Activated T-helper 1 cell treated with anti-CD3 and anti-CD28 coated beads, Interleukin-12 subunit alpha, Interleukin-12 subunit beta, Interleukin-2, Interleukin-4 antibody, amounts not matched to agents 30 ng/mL and 10 ng/mL and 1 ng/mL, durations not matched to agents 14 hours and 24 hours and 36 hours (primary cell): ENCODE data around the gene LANCL2. TPM values are rescaled to one million over a fixed set of nuclear protein-coding genes. Genes with fewer than 3 reads are reported as not detected.

Experiments used
- DNase-seq: peaks from one replicate; pipeline ENCODE4 v3.0.0; 2021; ENCODE audit warnings: low spot score
- H3K27ac Mint-ChIP-seq: one replicate; pipeline ENCODE4 v1.8.0; 2021; ENCODE audit warnings: mild to moderate bottlenecking, mixed read lengths
- H3K27me3 Mint-ChIP-seq: one replicate; pipeline ENCODE4 v1.8.0; 2022; ENCODE audit warnings: mild to moderate bottlenecking, moderate library complexity, mixed read lengths; ENCODE audit not compliant: insufficient read depth
- H3K36me3 Mint-ChIP-seq: one replicate; pipeline ENCODE4 v1.8.0; 2021; ENCODE audit warnings: low read depth, mixed read lengths
- H3K4me1 Mint-ChIP-seq: one replicate; pipeline ENCODE4 v1.8.0; 2021; ENCODE audit warnings: low read depth, mixed read lengths
- H3K4me3 Mint-ChIP-seq: one replicate; pipeline ENCODE4 v1.8.0; 2021; ENCODE audit warnings: mild to moderate bottlenecking, moderate library complexity, mixed read lengths
- H3K9me3 Mint-ChIP-seq: one replicate; pipeline ENCODE4 v1.8.0; 2021; ENCODE audit warnings: mixed read lengths
- intact Hi-C: fragments of 100-400 bp; cut with micrococcal nuclease; formaldehyde crosslinking; loops from one replicate; pipeline ENCODE4 v1.15.1; 2024
- total RNA-seq: library from RNA; stranded (reverse); gene quantifications from 2 replicates; pipeline ENCODE4 v1.2.3, GENCODE V29; 2022

The LANCL2 gene
- total RNA-seq, 1 donor from 2014 or later: 11.0 TPM

- intact Hi-C loops: loop anchor here (10.0 kb wide), 1 partner anchor 527 kb away; the partner anchor contains the start of gene NIPSNAP2
- H3K27ac Mint-ChIP-seq: no peak overlapping the region
- peaks cover 2% of the 10 kb centered on the region for H3K36me3 Mint-ChIP-seq
- no peak overlapping the region for H3K4me3 Mint-ChIP-seq
- no peak for DNase-seq
- no peaks in the 10 kb centered on the region for H3K27me3 Mint-ChIP-seq
- no peaks in the 10 kb centered on the region for H3K9me3 Mint-ChIP-seq
- peaks cover 51% of the 10 kb centered on the region for H3K4me1 Mint-ChIP-seq
Measured at GRCh38 chr7:55437375-55437774, 72.2 kb downstream of the LANCL2 start.

DNA sequence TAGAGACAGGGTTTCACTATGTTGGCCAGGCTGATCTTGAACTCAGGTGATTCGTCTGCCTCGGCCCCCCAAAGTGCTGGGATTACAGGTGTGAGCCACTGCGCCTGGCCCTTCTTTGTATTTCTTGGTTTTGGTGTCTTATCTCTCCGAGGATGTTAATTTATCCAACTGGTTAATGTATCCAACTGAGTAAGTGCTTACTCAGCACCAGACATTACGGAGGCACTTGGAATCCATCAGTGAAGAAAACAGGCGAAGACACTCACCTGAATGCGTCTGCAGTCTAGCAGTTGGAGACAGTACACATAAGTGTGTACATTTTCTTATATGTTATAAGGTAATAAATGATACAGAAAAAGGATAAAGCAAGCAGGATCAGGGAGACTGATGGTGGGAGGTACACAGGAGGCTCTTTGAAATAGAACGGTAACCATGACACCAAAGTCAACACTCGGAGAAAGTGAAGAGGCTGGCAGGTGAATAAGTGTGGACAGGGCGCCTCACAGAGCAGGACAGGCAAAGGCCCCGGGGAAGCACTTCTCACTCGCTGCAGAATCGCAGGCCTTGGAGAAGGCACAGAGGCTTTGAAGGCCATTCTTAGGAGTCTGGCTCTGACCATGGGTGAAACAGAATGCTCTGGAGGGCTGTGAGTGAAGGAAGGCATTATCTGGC lies 73.1 kb downstream of the LANCL2 start:
- Mint-ChIP-seq H3K27ac (no peak overlapping the region), H3K27me3 (no peaks in the 10 kb centered on the region)

GRCh38 chr7:55438757-55439525 lies 73.8 kb downstream of the LANCL2 start:
- Mint-ChIP-seq H3K9me3 (no peaks in the 10 kb centered on the region), H3K27me3 (no peaks in the 10 kb centered on the region), H3K4me1 (peaks cover 37% of the 10 kb centered on the region), H3K36me3 (peaks cover 4% of the 10 kb centered on the region), H3K4me3 (no peak overlapping the region), H3K27ac (no peak overlapping the region)
- intact Hi-C loops: loop anchor here (10.0 kb wide), 1 partner anchor 526 kb away; the partner anchor contains the start of gene NIPSNAP2
- no peak for DNase-seq

More for the DNA sequence above, 73.1 kb downstream of the LANCL2 start:
- Mint-ChIP-seq H3K36me3 (peaks cover 4% of the 10 kb centered on the region), H3K4me3 (no peak overlapping the region), H3K4me1 (peaks cover 43% of the 10 kb centered on the region), H3K9me3 (no peaks in the 10 kb centered on the region)
- no peak for DNase-seq
- intact Hi-C loops: loop anchor here (10.0 kb wide), 1 partner anchor 527 kb away; the partner anchor contains the start of gene NIPSNAP2

DNA sequence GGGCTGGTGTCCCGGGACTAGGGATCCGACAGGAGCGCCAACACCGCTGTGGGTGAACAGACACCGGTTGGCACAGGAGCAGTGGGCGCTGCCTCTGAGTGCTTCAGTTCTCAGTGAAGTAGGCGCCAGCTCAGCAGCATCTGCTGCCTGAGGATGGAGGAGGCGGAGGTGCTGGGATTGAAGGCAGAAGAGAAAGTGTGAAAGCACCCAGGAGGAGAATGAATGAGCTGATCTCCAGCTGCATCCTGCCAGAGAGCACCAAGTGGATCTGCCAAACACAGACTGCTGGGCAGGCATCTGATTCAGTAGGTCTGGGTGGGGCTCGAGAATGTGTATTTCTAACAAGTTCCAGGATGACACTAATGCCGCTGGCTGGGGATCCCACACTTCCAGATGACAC lies 74.5 kb downstream of the LANCL2 start:
- Mint-ChIP-seq H3K27me3 (no peaks in the 10 kb centered on the region), H3K4me1 (peaks cover 33% of the 10 kb centered on the region), H3K36me3 (peaks cover 4% of the 10 kb centered on the region), H3K9me3 (no peaks in the 10 kb centered on the region), H3K4me3 (no peak overlapping the region), H3K27ac (no peak overlapping the region)
- no peak for DNase-seq
- intact Hi-C loops: loop anchor here (10.0 kb wide), 1 partner anchor 525 kb away; the partner anchor contains the start of gene NIPSNAP2

DNA sequence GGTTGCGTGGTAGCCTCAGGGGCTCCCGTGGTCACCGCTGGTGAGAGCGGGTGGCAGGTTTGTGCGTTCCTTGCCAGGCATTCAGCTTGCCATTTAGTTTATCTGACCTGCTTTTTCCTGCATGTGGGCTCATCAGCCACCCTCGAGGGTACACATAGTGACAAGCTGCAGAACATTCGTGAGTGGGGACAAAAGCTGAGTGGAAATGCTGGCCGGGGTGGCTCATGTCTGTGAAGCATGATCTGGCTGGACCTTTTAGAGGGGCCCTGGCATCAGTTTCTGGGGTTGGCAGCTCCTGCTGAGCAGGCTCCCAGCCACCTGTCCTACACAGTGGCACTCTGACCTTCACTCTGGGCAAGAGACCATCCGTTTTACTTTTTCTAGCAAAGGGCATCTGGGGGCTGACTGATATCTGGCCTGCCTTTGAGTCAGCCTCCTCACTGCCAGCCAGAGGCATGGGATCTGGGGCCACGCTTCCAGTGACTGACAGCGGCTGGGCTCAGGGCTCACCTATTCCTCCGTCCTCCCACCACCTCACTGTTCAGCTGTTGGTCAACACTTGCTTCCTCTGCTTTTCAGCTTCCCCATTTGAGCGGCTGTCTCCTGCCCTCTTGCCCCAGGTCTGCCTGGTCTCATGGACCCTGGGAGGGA lies 75.0 kb downstream of the LANCL2 start:
- Mint-ChIP-seq H3K27me3 (no peaks in the 10 kb centered on the region), H3K27ac (no peak overlapping the region), H3K4me1 (peaks cover 35% of the 10 kb centered on the region), H3K36me3 (peaks cover 6% of the 10 kb centered on the region), H3K4me3 (no peak overlapping the region), H3K9me3 (peaks cover 2% of the 10 kb centered on the region)
- DNase-seq: no peak
- intact Hi-C loops: no loop called here

DNA sequence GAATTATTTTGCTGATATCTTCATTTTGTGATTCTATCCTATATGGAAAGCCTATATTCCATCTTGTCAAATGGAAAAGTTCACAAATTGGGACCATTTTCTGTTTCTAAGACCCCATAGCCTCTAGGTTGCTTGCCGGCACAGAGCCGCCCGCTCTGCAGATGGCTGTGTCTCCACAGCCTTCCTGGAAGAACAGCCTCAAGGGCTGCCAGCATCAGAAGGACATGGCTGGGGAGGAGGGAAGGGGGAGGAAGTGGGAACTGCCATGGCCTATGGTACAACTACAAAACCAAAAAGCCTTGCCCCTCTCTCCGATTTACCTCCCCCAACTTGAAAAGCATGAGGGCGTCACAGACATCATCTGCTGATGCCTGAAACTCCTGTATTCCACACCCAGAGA lies 75.9 kb downstream of the LANCL2 start:
- peaks cover 7% of the 10 kb centered on the region for H3K9me3 Mint-ChIP-seq
- no peak for DNase-seq
- no peak overlapping the region for H3K27ac Mint-ChIP-seq
- intact Hi-C loops: no loop called here
- no peak overlapping the region for H3K4me3 Mint-ChIP-seq
- peaks cover 37% of the 10 kb centered on the region for H3K4me1 Mint-ChIP-seq
- H3K27me3 Mint-ChIP-seq: no peaks in the 10 kb centered on the region
- H3K36me3 Mint-ChIP-seq: peaks cover 6% of the 10 kb centered on the region

DNA sequence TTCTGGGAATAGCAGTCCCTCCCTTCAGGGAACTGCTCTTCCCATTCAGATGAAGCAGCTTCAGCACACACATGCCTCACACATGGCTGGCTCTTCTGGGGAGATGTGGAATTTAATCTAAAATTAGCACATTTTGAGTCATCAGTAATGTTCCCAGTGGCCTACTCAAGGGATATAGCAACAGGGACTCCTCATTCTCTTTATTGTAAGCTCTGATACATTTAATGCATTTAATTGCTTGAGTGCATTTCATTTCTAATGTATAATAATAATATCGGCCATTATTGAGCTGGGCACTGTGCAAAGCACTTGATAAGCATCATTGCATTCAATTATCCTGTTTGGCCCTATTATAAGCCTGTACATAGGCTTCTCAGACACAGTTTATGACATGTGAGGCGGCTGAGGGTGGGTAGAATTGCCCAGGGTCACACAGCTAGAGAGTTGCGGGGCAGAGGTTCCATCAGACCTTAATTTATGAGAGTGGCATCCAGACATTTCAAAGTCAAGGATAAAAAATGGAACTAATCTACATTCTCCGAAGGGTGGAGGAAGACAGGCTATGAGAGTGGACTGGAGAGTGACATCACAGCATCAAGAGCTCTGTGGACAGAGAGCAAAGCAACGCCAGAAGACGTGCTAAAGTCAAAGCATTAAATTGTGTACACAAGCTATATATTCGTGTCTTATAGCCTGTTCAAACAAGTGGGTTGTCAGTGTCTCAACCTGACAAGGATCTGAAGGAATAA lies 76.8 kb downstream of the LANCL2 start:
- intact Hi-C loops: no loop called here
- H3K4me3 Mint-ChIP-seq: no peak overlapping the region
- peaks cover 35% of the 10 kb centered on the region for H3K4me1 Mint-ChIP-seq
- no peak overlapping the region for H3K27ac Mint-ChIP-seq
- H3K27me3 Mint-ChIP-seq: no peaks in the 10 kb centered on the region
- no peak for DNase-seq
- H3K9me3 Mint-ChIP-seq: peaks cover 7% of the 10 kb centered on the region
- H3K36me3 Mint-ChIP-seq: peaks cover 14% of the 10 kb centered on the region

DNA sequence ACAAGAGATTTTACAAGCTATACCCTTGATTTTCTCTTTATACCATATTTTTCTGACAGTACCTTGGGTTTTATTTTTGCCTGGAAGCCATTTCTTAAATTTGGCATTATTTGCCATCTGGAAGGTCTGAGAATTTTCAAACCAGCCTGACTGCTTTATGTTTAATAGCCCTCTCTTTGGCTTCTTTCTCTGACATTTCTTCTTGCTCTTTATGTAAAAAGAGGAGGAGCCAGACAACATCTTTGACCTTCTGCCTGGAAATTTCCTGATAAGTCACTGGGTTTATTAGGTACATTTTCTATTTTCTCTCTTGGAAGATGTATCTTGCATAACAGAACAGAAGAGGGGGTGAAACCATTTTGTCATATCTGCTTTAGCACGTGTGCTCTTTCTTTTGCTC lies 79.6 kb downstream of the LANCL2 start:
- H3K9me3 Mint-ChIP-seq: peaks cover 7% of the 10 kb centered on the region
- H3K4me3 Mint-ChIP-seq: no peak overlapping the region
- DNase-seq: no peak
- peaks cover 9% of the 10 kb centered on the region for H3K4me1 Mint-ChIP-seq
- intact Hi-C loops: no loop called here
- peaks cover 2% of the 10 kb centered on the region for H3K27me3 Mint-ChIP-seq
- peaks cover 20% of the 10 kb centered on the region for H3K36me3 Mint-ChIP-seq
- no peak overlapping the region for H3K27ac Mint-ChIP-seq

GRCh38 chr7:55448526-55448925 lies 83.4 kb downstream of the LANCL2 start:
- DNase-seq: no peak
- Mint-ChIP-seq H3K4me1 (peaks cover 18% of the 10 kb centered on the region), H3K36me3 (peaks cover 33% of the 10 kb centered on the region), H3K4me3 (no peak overlapping the region), H3K27me3 (peaks cover 2% of the 10 kb centered on the region), H3K9me3 (peaks cover 7% of the 10 kb centered on the region), H3K27ac (no peak overlapping the region)
- intact Hi-C loops: no loop called here

- Mint-ChIP-seq H3K9me3 (peaks cover 7% of the 10 kb centered on the region), H3K36me3 (peaks cover 35% of the 10 kb centered on the region)
- intact Hi-C loops: no loop called here
Measured at GRCh38 chr7:55449205-55449991, 84.3 kb downstream of the LANCL2 start.

DNA sequence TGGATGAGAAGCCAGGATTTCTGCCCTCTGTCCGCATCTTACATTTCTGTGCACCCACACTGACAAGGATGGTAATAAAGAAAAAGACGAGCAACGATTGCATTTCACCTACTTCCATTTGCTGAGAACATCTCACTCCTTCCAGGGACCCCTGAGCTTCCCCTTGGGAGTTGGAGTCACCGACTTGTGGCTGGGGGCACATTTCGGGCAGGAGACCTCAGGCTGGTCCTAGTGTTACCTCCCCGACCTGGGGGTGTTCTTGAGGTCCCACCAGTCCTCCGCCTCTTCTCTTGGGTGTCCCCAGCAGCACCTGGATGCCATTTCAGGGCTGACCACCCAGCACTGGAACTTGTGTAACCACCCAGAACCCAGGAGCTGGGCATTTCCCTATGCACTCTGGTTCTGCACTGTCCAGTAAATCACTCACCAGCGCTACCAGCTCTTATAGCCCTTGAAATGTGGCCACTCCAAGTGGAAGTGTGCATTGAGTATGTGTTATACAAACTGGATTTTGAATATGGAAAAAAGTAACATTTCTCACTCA lies 84.9 kb downstream of the LANCL2 start:
- H3K36me3 Mint-ChIP-seq: peaks cover 40% of the 10 kb centered on the region
- no peak overlapping the region for H3K4me3 Mint-ChIP-seq
- DNase-seq: no peak
- peaks cover 22% of the 10 kb centered on the region for H3K4me1 Mint-ChIP-seq
- H3K27me3 Mint-ChIP-seq: peaks cover 2% of the 10 kb centered on the region
- H3K27ac Mint-ChIP-seq: no peak overlapping the region
- peaks cover 6% of the 10 kb centered on the region for H3K9me3 Mint-ChIP-seq
- intact Hi-C loops: no loop called here

More at GRCh38 chr7:55449205-55449991, 84.3 kb downstream of the LANCL2 start:
- H3K27me3 Mint-ChIP-seq: peaks cover 2% of the 10 kb centered on the region
- peaks cover 18% of the 10 kb centered on the region for H3K4me1 Mint-ChIP-seq
- no peak overlapping the region for H3K4me3 Mint-ChIP-seq
- no peak for DNase-seq
- H3K27ac Mint-ChIP-seq: no peak overlapping the region
